Measurements from ENCODE around the gene SNRPA1.
"Not testable (repeated sequence)": the region's sequence is repeated elsewhere in the genome, so short reads cannot be mapped to it uniquely, and the experiment has no call there.

The SNRPA1 gene

GRCh38 chr15:101294731-101295606, at the start of gene SNRPA1:
Gene SNRPA1 (minus strand): TSS chr15:101295248. CDS start chr15:101295178, 70 bp downstream.
- DNase-seq (ENCODE audit: low spot score) = peak; percentile 98

- DNase-seq (ENCODE audit: low spot score) = no peak
Observed at GRCh38 chr15:101342056-101342455, 47.0 kb upstream of the SNRPA1 start.

- DNase-seq (ENCODE audit: low spot score) = no peak
Observed at GRCh38 chr15:101338502-101339057, 43.5 kb upstream of the SNRPA1 start.

GRCh38 chr15:101337976-101338375, 42.9 kb upstream of the SNRPA1 start:
- DNase-seq (ENCODE audit: low spot score) = no peak

GRCh38 chr15:101333907-101334789, 39.1 kb upstream of the SNRPA1 start:
- not testable (repeated sequence) for DNase-seq (ENCODE audit: low spot score)

GRCh38 chr15:101332061-101332467, 37.0 kb upstream of the SNRPA1 start:
- DNase-seq (ENCODE audit: low spot score) = no peak

DNA sequence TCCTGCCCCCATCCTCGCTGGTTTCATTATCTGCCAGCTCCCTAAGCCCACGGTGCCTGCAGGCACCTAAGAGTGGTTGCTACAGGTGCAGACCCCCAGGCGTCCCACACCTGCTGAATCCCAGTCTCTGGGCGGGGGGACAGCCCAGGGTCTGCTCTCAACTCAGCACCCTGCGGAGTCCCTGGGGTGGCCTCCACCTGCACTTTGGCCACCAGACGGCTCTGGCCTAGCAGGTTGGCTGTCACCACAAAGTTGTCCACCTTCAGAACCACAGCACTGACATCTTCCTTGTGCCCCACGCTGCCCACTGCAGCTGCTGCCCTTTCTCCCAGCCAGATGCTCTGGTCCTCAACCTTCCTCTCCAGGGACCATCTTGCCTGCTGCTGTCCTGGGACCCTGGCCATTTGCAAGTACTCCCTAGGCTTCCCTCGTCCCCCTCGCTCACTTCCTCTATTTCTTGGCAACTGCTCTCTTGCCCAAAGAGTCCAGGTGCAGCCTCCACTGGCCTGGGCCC, 34.9 kb upstream of the SNRPA1 start:
- no peak for DNase-seq (ENCODE audit: low spot score)

- no peak for DNase-seq (ENCODE audit: low spot score)
Observed at GRCh38 chr15:101329309-101329863, 34.3 kb upstream of the SNRPA1 start.

DNA sequence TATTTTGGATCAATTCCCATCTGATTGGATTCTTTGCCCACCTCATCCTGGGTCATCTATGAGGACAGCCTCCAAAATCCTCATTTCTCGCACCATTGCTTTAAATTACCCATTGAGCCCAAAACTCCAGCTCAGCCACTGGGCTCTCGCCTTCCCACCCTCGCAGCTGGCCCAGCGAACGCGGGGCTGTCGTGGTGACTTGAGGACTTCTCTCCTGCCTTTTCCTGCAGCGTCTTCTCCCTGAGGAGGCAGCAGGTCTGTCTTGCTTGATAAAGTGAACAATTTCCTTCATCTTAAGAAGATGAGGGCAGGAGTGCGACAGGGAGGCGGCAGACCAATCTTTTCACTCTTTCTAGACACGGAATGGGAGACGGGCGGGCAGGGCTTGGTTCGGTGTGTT, 33.0 kb upstream of the SNRPA1 start:
- DNase-seq (ENCODE audit: low spot score) = no peak

DNA sequence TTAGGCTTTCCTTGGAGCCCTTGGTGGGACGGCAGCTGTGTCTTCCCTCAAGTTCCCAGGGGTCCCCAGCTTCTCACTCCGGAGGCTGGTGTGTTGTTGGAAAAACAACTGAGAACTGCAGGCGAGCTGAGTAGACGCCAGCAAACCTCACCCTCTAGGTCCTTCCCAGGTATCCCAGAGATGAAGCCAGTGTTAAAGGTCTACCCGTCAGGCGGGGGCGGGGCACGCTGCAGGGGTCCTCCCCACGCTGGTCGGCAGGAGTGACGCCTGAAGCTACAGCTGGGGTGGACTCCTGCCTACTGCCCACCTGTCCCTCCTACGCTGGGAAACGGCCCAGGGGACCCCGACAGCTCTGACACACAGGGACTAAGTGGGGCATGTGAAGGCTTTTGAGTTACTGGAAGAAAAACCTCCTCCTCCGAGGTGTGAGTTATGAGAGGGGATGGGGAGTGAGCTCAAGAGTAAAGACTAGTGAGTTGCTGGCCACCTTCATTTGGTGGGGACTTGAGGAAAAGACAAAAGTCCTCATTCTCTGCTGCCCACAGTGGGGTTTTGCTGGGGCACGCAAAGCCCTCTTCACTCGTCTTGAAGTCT, 32.2 kb upstream of the SNRPA1 start:
- no peak for DNase-seq (ENCODE audit: low spot score)

GRCh38 chr15:101326462-101327146, 31.6 kb upstream of the SNRPA1 start:
- no peak for DNase-seq (ENCODE audit: low spot score)

DNA sequence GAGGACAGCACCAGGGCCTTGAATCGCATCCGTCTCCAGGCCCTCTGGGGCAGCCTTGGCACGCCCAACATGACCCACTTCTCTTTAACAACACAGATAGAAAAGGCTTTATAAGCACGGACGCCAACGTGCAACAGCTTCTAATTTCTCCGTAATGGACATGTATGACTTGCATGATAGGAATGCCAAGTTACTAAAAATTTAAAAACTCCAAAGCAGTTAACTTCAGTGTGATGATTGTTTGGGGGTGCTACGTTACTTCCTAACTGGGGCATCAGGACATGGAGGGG, 30.9 kb upstream of the SNRPA1 start:
- DNase-seq (ENCODE audit: low spot score) = no peak

DNA sequence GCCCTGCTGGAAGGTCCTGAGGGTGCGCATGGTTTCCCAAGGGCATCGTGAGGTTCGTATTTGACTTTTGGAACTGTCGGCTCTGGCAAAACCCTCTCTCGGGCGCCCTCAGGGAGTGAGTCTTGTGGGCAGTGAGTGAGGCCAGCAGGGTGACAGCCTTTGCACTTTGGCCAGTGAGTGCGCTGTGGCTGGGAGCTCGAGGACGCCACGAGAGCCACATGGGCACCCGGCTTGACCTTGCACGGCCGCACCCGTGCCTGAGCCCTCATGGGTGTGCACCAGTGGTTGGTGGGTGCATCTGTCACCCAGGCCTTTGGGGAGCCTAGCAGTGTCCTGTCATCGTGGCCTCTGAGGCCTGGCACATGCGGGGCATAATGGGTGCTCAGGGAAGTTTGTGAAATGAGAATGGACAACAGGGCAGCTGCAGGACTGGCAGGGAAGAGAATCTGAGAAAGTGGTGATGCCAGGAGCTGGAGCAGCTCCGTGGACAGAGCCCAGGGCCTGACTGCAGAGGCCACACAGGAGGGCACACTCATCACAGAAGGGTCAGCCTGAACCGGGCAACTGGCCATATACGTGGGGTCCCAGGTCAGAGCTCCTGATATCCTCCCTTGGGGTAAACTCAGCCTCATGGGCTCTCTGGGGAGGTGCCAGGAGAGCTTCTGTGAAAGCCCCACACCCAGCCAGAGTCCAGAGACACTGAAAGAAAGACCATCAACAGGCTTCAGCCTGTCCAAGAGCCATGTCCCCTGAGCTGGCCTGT, 30.4 kb upstream of the SNRPA1 start:
- no peak for DNase-seq (ENCODE audit: low spot score)

- no peak for DNase-seq (ENCODE audit: low spot score)
Observed at GRCh38 chr15:101324524-101325177, 29.6 kb upstream of the SNRPA1 start.

GRCh38 chr15:101323793-101324523, 28.9 kb upstream of the SNRPA1 start:
- no peak for DNase-seq (ENCODE audit: low spot score)

DNA sequence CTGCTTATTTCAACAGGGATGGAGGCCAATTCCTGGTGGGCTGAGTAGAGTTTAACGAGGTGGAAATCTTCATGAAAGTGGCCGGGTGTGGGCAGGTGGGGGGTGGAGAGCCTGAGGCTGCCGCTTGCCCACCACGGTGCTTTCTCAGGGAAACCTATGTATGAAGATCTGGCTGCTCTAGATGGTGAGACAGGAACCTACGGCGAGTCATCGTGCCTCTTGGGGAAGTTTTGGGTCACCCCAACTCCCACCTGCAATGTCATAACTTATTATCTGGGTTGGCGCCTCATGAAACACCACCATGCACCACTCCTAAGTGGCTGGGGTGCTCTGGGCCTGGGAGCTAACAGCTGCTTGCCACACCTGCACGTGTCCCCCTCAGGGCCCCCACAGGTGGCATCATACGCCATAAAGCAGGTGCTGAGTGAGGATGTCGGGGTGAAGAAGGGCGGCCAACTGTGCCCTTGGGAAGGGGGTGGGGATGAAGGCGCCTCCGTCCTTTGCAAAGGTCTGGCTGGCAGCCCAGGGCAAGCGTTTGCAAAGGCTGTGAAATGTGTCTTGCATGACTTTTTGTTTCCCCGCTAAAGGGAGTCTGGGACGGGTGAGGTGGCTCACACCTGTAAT, 27.9 kb upstream of the SNRPA1 start:
- no peak for DNase-seq (ENCODE audit: low spot score)

DNA sequence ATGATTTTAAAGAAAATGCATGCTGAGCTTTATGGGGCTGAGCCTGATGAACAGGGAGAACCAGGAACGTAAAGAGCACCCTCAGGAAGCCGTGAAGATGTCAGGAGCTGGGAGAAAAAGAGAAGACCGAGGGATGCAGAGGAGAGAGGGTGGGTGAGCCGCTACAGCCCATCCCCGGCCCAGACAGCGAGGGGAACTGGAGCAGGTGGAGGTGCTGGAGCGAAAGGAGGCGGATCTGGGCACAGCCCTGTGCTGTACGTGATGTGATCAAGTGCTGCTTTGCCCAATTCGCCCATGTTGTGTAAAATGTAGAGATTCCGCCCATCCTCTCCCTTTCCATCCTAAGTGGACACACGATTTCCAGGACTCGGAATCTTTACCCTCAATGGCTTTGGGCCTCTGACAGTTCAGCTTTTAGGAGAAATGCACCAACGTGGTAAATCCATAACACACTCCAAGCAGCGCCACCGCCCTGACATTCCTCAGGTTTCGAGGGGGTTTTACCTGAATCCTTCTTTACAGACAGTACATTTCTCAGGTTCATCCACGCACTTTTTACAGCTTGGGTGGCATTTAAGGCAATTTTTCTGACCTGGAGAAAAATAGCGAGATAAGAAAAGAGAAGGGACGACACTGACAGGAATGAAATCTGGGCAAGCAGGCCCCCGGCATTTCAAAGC, 27.1 kb upstream of the SNRPA1 start:
- no peak for DNase-seq (ENCODE audit: low spot score)

GRCh38 chr15:101320501-101321052, 25.5 kb upstream of the SNRPA1 start:
- DNase-seq (ENCODE audit: low spot score) = no peak

Measured in LoVo (cell line).